HG02623 (cell line): ENCODE results near the gene NLK.
"Not testable (repeated sequence)": the region's sequence is repeated elsewhere in the genome, so short reads cannot be mapped to it uniquely, and the experiment has no call there.

Experiments used
- ATAC-seq: cut with Tn5 transposase; IDR thresholded peaks from one replicate; pipeline ENCODE4 v1.9.1; 2021; ENCODE audit warnings: moderate library complexity; ENCODE audit not compliant: unreplicated experiment

The NLK gene

GRCh38 chr17:28188841-28189263, 146.4 kb downstream of the NLK start:
- no peak for ATAC-seq

DNA sequence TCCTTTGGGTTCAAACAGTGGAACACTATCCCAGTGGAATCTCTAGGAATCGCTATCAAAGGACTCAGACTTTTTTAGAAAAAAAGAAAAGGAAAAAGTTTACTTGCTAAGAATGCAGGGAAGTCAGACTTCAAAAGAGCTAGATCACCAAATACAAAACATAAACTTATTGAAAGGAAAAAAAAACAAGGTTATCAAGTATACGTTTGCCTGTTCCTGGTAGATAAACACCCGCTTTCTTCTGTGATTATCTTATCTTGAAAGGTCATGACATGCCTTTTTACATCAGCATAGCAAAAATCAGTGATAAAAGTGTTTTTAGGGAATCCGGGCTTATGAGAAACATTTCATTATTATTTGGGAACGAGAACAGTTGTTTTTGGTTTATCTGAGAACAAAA, 147.2 kb downstream of the NLK start:
- no peak for ATAC-seq

DNA sequence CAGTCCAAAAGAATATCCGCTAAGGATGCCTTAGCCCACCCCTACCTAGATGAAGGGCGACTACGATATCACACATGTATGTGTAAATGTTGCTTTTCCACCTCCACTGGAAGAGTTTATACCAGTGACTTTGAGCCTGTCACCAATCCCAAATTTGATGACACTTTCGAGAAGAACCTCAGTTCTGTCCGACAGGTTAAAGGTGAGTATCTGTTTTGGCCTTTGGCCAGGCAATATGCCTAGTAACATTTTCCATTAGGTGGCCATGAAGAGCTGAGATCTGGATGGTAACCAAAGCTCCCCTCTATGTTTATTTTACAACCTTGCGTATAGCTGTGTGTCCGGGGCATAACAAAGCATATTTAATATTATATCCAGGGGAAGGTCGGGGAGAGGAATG, 148.5 kb downstream of the NLK start:
- no peak for ATAC-seq

GRCh38 chr17:28193241-28193640, 150.8 kb downstream of the NLK start:
- no peak for ATAC-seq

DNA sequence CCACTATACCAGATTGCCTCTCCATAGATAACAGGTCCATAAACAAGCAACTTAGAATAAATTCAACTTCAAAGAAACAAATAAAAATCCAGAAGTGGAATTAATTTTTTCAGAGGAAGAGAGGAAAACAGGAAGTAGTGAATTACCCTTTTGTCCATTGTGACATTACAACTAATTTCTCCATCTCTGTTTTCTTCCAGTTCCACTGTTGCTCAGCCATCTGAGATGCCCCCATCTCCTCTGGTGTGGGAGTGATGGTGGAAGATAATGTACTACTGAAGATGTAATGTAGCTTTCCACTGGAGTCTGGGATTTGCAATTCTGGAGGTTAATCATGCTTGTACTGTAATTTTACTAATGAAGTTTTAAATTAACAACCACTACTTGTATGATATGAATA, 151.9 kb downstream of the NLK start:
- no peak for ATAC-seq

GRCh38 chr17:28196636-28197035, 154.2 kb downstream of the NLK start:
- ATAC-seq: no peak

DNA sequence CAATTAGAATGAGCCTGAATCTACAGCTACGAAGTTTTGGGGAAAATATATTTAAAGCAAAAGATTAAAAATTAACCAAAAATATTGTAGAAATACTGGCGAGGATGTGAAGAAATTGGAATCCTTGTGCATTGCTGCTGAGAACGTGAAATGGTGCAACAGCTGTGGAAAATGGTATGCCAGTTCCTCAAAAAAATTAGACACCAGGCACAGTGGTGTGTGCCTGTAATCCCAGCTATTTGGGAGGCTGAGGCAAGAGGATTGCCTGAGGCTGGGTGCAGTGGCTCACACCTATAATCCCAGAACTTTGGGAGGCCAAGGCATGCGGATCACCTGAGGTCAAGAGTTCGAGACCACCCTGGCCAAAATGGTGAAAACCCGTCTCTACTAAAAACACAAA, 156.6 kb downstream of the NLK start:
- ATAC-seq: no peak

DNA sequence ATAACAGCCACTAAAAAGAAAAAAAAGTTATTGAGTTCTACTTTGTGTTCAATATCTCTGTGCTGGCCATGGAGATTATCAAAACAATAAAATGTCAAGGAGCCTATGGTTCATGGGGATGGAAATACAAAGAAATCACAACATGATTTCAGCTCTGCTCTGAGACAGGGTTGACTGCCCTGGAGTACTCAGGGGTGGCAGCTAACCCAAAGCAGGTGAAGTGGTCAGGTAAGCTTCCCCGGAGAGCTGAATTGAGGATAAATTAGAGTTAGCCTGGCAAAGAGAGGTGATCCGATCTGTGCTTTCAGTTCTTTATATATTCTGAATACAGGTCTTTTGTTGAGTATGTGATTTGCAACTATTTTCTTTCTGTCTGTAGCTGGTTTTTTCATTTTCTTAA, 157.3 kb downstream of the NLK start:
- no peak for ATAC-seq

DNA sequence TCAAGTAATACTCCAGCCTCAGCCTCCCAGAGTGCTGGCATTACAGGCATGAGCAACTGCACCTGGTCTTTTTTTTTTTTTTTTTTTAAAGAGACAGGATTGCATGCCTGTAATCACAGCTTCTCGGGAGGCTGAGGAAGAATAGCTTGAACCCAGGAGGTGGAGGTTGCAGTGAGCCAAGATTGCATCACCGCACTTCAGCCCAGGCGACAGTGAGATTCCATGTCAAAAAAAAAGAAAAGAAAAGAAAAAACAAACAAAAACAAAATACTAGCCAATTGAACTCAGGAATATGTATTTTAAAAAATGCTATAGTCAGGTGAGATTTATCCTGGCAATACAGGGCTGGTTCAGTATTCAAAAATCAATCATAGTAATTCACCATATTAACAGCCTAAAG, 158.8 kb downstream of the NLK start:
- ATAC-seq: no peak

GRCh38 chr17:28204244-28204643, 161.8 kb downstream of the NLK start:
- ATAC-seq: no peak

DNA sequence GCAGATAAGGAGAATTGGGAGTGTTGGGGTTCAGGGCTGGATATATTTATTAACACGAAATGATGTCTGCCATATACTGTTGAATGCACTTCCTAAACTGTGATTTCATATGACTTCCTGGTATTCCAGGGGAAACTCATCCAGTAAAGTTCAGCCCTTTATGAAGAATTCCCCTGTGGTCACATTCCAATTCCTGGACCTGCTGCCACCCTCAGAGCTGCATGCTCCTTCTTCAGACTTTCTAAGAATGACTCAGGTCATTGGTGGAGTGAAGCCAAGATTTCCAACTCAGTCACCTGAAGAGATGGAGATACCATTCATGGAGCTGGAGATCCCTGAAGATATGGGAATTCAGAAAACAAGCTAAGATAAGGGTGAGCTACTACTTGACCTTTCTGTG, 162.3 kb downstream of the NLK start:
- ATAC-seq: no peak

DNA sequence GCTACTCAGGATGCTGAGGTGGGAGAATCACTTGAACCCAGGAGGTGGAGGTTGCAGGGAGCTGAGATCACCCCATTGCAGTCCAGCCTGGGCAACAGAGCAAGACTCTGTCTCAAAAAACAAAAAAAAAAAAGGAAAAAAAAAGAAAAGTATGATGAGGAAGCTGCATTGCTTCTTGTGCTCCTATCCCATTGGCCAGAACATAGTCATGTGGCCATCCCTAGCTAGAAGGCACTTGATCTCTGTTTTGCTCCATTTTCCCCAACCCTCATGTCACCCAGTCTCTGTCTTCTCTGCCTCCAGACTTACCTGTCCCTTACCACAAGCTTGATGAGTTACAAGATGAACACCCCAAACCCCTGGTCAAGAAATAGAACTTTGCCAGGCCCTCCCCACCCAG, 163.8 kb downstream of the NLK start:
- ATAC-seq: no peak

- ATAC-seq: no peak
Observed at GRCh38 chr17:28211811-28212210, 169.3 kb downstream of the NLK start.

GRCh38 chr17:28213578-28213977, 171.1 kb downstream of the NLK start:
- not testable (repeated sequence) for ATAC-seq

GRCh38 chr17:28216052-28216451, 173.6 kb downstream of the NLK start:
- no peak for ATAC-seq

DNA sequence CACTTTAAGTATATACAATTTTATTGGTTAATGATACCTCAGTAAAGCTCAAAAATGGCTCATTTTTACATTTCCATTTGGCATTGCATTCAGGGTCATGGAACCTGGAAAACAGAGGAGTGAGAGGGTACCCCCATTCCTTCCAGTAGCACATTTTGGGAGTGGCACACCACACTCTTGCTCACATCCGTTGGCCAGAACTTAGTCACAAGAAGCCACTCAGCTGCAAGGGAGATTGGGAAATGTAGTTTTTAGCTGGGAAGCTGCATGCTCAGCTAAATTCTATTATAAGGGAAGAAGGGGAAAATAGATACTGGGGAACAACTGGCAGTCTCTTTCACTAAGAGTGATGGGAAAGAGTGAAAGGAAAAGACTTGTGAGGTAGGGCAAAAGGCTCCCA, 174.1 kb downstream of the NLK start:
- no peak for ATAC-seq

GRCh38 chr17:28219771-28220170, 177.3 kb downstream of the NLK start:
- no peak for ATAC-seq

DNA sequence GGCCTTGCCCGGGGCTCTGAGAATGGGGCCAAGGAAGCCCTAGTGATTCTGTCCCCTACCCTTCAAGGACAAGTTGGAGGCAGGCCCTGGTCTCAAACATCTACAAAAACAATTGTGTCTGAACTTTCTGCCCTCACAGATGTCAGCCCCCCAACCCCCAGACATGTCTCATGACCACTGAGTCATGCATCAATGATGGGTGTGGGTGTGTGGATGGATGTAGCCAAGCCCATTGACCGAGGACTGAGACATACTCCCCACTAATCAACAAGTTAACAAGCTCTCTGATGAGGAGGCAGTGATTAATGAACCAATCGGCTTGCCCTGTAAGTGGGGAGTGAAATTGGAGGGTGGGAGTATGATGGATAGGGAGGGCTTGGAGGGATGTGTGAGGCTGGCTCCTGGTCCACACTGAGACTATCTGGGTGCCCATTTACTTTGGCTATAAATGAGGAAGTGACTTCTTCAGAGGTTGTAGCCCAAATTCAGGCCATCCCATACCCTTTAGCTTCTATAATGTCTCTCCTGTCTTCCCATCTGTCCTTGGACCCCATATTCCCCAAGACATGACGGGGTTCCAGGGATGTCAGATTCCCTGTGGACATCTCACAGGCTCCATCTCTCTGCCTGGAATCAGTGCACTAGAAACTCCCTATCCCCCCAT, 179.4 kb downstream of the NLK start:
- no peak for ATAC-seq

GRCh38 chr17:28225271-28225670, 182.8 kb downstream of the NLK start:
- ATAC-seq: no peak

GRCh38 chr17:28225867-28226266, 183.4 kb downstream of the NLK start:
- ATAC-seq: no peak

GRCh38 chr17:28226563-28227315, 184.3 kb downstream of the NLK start:
- no peak for ATAC-seq

DNA sequence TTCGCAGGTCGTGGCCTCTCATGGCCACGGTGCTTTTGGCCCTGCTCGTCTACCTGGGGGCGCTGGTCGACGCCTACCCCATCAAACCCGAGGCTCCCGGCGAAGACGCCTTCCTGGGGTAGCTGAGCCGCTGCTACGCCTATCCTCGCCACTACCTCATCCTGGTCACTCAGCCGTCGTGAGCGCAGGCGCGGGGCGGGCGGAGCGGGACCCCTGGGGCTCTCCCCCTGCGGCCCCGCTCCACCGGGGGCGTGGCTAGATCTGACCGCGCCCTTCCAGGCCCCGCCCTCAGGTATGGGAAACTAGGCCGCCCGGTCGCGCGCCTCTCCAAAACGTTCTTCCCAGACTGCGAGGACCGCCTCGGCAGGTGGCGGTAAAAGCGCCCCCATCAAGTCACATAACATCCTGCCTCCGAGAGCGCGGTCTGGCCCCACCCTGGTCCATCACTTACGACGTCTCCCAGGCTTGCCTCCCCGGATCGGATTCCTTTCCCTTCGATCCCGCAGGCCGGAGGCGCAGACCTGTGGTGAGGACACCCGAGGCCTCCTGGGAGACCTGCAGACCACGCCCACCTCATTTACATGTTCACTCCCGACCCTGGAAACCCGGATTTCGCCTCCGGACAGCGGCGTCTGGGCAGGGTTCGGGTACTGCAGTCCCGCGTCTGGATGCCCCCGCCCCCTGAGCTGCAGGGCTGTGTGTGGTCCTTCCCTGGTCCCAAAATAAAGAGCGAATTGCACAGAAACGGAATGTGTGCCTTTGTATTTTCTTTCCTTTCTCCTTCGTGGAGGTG, 185.0 kb downstream of the NLK start:
- no peak for ATAC-seq
